Kidney (tissue), 14 donors: ENCODE data around the gene HOXB8. TPM values are rescaled to one million over a fixed set of nuclear protein-coding genes. Genes with fewer than 3 reads are reported as not detected.

Source experiments
- DNase-seq, 5 donors: peaks; one replicate each; pipeline ENCODE4 v3.0.0-alpha.2; 2013 to 2020
- FAIRE-seq: peaks from 2 replicates; lab custom pipeline; 2012; peaks lifted over from hg19 to GRCh38; lab: Jason Lieb, UNC
- H3K27ac ChIP-seq, 2 donors: one replicate each; pipeline ENCODE4 v1.7.0; 2013; ENCODE audit warnings: low read depth in 2 of 2, low read length in 2 of 2, inconsistent platforms in 1 of 2
- H3K27me3 ChIP-seq: one replicate; pipeline ENCODE4 v1.7.1; 2013; ENCODE audit warnings: low read length, inconsistent platforms; ENCODE audit not compliant: control insufficient read depth, insufficient read depth
- H3K36me3 ChIP-seq, 3 donors: one replicate each; pipeline versions ENCODE4 v1.7.0 to v1.7.1; 2013; ENCODE audit warnings: low read length in 3 of 3, control low read depth in 1 of 3, inconsistent platforms in 1 of 3; ENCODE audit not compliant: insufficient read depth in 3 of 3, control insufficient read depth in 2 of 3
- H3K4me1 ChIP-seq, 3 donors: one replicate each; pipeline versions ENCODE4 v1.7.0 to v1.7.1; 2013; ENCODE audit warnings: low read length in 3 of 3, inconsistent platforms in 1 of 3, low read depth in 1 of 3; ENCODE audit not compliant: control insufficient read depth in 2 of 3, insufficient read depth in 2 of 3
- H3K4me3 ChIP-seq, 3 donors: one replicate each; pipeline versions ENCODE4 v1.7.0 to v1.8.1; 2013; ENCODE audit warnings: low read length in 3 of 3, control low read depth in 1 of 3, inconsistent platforms in 1 of 3
- H3K9ac ChIP-seq, 3 donors: one replicate each; pipeline versions ENCODE4 v1.7.0 to v1.7.1; 2013; ENCODE audit warnings: low read length in 3 of 3, control low read depth in 1 of 3, inconsistent platforms in 1 of 3
- H3K9me3 ChIP-seq, 3 donors: one replicate each; pipeline versions ENCODE4 v1.7.0 to v1.7.1; 2013; ENCODE audit warnings: low read length in 3 of 3, control low read depth in 1 of 3, inconsistent platforms in 1 of 3; ENCODE audit not compliant: control insufficient read depth in 2 of 3, insufficient read depth in 1 of 3
- intact Hi-C: fragments of 100-400 bp; cut with DNase I; formaldehyde crosslinking; loops from one replicate; pipeline ENCODE4 v1.11.1; 2022
- polyA plus RNA-seq: library from polyadenylated mRNA; stranded (reverse); fragments of 350-450 nt; fragmentation: Illumina TruSeq; extraction: RNeasy Lipid Tissue Mini Kit (QIAGEN cat#74804); gene quantifications from one replicate; pipeline ENCODE4 v1.2.3, GENCODE V29; 2014; ENCODE audit warnings: low read depth, low replicate concordance; ENCODE audit not compliant: insufficient read depth
- total RNA-seq: library from RNA; stranded (reverse); fragmentation: NEBNext Ultra II Directional; extraction: Animal tissue kit (Norgen Biotek cat#: 25700); gene quantifications from one replicate; pipeline ENCODE4 v1.2.1, GENCODE V29; 2021
- TF ChIP-seq, protein P1 (sequence below): IDR thresholded peaks from 3 replicates; pipeline ENCODE4 v1.5.1; 2012; ENCODE audit warnings: mild to moderate bottlenecking, moderate library complexity, borderline replicate concordance; ENCODE audit not compliant: insufficient read depth; ENCODE audit errors: extremely low read depth
- donor health status: control.
- donor health status: control.
- donor health status: control.
- donor health status: control.
- donor health status: control.
- donor health status: DM: yes; HTN: yes; CAD: no.
- donor health status: Normal renal cell carcinoma (clear cell type).

HOXB8 gene
- total and polyA plus RNA-seq, 2 donors from 2014 or later: 19.3 to 48.7 TPM

DNA sequence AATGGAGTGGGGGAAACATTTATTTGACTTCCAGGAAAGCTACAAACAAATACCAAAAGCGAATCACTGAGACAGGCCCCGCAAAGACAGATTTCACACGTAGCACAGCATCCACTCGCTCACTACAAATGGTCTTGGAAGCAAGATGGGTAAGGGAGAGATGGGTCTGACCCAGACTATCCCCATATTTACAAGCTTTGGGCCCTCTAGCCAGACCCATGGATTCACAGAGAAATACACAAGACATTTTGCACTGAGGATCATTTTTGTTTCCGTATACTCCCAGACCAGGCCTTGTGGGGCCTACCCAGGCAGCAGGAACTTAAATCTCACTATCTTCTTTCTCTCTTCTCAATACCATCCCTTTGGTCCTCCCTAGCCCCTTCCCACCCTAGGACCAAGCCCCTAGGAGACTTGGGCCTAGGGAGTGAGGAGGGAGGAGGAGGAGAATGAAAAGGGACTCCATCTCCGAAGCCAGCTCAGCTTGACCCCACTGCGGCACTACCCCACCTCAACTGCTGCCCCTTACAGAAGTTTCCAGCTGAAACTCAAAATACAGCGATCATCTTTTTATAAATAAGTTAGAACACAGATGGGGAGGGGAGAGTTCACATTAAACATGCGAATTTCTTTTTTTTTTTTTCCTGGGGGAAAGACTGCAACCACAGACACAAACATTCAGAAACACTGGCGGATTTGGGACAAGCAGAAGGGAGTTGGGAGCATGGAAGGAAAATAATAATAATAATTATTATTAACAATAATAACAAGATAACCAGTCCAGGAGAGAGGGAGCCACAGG is 23.6 kb downstream of the HOXB8 start:
- Histone ChIP-seq H3K27me3 (no peaks in the 10 kb centered on the region), H3K36me3 (peaks cover 0 to 12% (median 3%) of the 10 kb centered on the region in 3 donors), H3K9ac (peak overlapping the region; percentile 41 to 95 (median 61)), H3K4me3 (peak overlapping the region; percentile 6 to 93 (median 59)), H3K27ac (peak overlapping the region; percentile 93 to 98), H3K9me3 (no peaks in the 10 kb centered on the region), H3K4me1 (peaks cover 3 to 17% (median 7%) of the 10 kb centered on the region in 3 donors)
- intact Hi-C loops: loop anchor here (10.0 kb wide), 1 partner anchor 257 kb away; no protein-coding TSS in a partner anchor
- FAIRE-seq: no peak
- TF ChIP-seq, protein P1, sequence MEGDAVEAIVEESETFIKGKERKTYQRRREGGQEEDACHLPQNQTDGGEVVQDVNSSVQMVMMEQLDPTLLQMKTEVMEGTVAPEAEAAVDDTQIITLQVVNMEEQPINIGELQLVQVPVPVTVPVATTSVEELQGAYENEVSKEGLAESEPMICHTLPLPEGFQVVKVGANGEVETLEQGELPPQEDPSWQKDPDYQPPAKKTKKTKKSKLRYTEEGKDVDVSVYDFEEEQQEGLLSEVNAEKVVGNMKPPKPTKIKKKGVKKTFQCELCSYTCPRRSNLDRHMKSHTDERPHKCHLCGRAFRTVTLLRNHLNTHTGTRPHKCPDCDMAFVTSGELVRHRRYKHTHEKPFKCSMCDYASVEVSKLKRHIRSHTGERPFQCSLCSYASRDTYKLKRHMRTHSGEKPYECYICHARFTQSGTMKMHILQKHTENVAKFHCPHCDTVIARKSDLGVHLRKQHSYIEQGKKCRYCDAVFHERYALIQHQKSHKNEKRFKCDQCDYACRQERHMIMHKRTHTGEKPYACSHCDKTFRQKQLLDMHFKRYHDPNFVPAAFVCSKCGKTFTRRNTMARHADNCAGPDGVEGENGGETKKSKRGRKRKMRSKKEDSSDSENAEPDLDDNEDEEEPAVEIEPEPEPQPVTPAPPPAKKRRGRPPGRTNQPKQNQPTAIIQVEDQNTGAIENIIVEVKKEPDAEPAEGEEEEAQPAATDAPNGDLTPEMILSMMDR: no peak
- DNase-seq: no peak

DNA sequence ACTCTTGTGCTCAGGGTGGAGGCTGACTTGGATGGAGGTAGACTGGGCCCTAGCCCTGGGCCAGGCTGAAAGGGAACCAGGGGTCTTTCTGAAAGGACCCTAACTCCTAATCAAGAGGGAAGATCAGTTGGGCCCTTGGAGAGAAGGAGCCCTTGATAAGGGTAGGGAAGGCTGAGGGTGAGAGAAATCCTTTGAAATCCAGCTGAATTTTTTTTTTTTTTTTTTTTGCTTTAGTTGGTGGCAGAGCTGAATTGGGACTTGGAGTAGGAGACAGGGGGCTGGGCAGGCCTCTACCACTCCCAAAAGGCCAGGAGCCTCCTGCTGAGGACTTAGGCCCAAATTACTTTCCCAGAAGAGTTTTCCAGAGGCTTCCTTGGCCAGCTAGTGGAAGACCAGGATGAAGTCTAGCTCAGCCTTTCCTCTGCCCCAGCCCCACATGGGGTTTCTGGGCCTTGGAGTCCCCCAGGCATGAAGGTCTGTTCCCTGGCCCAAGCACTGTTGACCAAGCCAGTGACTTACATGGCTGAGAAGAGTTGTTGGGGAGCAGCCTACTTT is 24.4 kb downstream of the HOXB8 start:
- Histone ChIP-seq H3K27ac (peak overlapping the region; percentile 93 to 98), H3K4me1 (peaks cover 3 to 17% (median 7%) of the 10 kb centered on the region in 3 donors), H3K9me3 (no peaks in the 10 kb centered on the region), H3K27me3 (no peaks in the 10 kb centered on the region), H3K4me3 (peak overlapping the region; percentile 69 to 93 (median 87)), H3K36me3 (peaks cover 0 to 8% (median 3%) of the 10 kb centered on the region in 3 donors), H3K9ac (peak overlapping the region; percentile 85 to 95 (median 91))
- DNase-seq (no peak), FAIRE-seq (no peak)
- intact Hi-C loops: loop anchor here (10.0 kb wide), 1 partner anchor 256 kb away; no protein-coding TSS in a partner anchor
- TF ChIP-seq, protein P1: no peak

DNA sequence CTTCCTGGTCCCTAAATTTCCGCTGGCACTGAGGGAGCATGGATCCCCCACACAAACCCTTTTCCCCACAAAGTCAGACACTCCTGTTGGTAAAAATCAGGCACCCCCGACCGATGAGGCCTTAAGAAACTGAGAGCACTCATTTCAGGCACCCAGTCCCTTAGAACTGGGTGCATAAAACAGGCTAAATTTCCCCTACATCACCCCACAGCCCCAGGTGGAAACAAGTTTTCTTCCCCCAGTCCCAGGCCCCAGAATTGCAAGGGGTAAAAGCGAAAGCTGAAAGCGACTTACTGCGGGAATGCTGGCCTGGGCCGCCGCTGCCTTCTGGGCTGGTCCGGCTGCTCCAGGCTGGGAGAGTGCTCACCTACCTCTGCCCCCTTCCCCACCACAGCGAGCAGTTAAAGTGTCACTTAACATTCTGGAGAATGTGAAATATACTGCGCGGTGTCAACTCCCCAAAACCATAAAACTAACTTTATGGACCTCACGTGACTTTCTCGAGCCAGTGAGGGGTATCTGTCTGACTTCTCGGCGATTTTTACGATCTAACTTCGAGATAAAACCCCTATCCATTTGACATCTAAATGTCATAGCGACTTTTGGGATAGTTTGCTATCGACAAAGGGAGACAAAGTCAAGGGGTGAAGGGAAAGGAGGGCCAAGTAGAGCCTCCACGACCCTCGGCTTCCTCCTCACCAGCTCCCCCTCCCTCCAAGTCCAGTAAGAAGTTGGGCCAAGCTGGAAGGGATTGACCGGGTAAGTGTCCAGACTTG is 25.1 kb downstream of the HOXB8 start, which contains the start of gene HOXB3:
HOXB3 (minus strand) TSS at position 411 of the 776 bp plus-strand sequence. CDS start 37,767 bp downstream, outside the sequence.
- H3K36me3 ChIP-seq: peaks cover 0 to 3% (median 1%) of the 10 kb centered on the region in 3 donors
- intact Hi-C loops: loop anchor here (10.0 kb wide), 1 partner anchor 255 kb away; no protein-coding TSS in a partner anchor
- peak within 1 kb of the TSS; percentile 86 to 95 (median 91) for H3K9ac ChIP-seq
- DNase-seq: peak; percentile 85 to 98 (median 94)
- no peak for FAIRE-seq
- H3K27ac ChIP-seq: peak within 1 kb of the TSS; percentile 93 to 98
- no peaks in the 10 kb centered on the region for H3K27me3 ChIP-seq
- TF ChIP-seq, protein P1: no peak
- H3K4me3 ChIP-seq: peak within 1 kb of the TSS; percentile 69 to 93 (median 87)
- H3K9me3 ChIP-seq: no peaks in the 10 kb centered on the region
- H3K4me1 ChIP-seq: peaks cover 3 to 18% (median 7%) of the 10 kb centered on the region in 3 donors
